Adrenal gland (tissue), 5 donors: Measurements from ENCODE around the gene FADS2.

Experiments used
- POLR2A ChIP-seq, 2 donors: fragments of 450-650 bp; IDR thresholded peaks; one replicate each; pipeline ENCODE4 v1.6.1; 2017; ENCODE audit warnings: antibody characterized with exemption in 2 of 2, mild to moderate bottlenecking in 2 of 2, moderate library complexity in 1 of 2
- TF ChIP-seq, protein P1 (sequence below), 6 experiments: fragments of 450-650 bp in 4 of 6; fragments of 200-600 bp in 2 of 6; sonication (generic) in 1 of 6; IDR thresholded peaks; 1 replicate in 5 of 6; 2 replicates in 1 of 6; pipeline versions ENCODE4 v1.5.1 to v1.8.0; 2016 to 2021; ENCODE audit warnings: antibody characterized with exemption in 6 of 6, mild to moderate bottlenecking in 2 of 6, moderate library complexity in 1 of 6
- donor health status: DM: no; HTN: no; CAD: no.

DNA sequence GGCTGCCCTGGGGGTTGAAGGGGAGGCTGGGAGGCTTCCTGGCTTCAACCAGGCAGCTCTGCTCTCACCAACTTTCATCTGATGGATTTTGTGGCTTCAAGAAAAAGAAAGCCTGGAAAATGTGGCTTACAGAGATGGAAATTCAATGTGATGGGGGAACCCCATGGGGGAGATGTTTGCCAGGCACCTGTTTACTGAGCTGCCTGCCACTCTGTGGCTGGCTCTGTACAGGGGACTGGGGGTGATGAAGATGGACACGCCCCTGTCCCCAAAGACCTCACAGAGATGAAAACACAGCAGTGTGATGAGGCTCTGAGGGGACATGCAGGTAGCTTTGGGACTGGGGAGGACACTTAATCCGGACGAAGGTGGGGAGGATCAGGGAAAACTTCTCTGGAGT is 45.8 kb upstream of the FADS2 start:
- TF ChIP-seq, protein P1, sequence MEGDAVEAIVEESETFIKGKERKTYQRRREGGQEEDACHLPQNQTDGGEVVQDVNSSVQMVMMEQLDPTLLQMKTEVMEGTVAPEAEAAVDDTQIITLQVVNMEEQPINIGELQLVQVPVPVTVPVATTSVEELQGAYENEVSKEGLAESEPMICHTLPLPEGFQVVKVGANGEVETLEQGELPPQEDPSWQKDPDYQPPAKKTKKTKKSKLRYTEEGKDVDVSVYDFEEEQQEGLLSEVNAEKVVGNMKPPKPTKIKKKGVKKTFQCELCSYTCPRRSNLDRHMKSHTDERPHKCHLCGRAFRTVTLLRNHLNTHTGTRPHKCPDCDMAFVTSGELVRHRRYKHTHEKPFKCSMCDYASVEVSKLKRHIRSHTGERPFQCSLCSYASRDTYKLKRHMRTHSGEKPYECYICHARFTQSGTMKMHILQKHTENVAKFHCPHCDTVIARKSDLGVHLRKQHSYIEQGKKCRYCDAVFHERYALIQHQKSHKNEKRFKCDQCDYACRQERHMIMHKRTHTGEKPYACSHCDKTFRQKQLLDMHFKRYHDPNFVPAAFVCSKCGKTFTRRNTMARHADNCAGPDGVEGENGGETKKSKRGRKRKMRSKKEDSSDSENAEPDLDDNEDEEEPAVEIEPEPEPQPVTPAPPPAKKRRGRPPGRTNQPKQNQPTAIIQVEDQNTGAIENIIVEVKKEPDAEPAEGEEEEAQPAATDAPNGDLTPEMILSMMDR (IDR thresholded peaks at IDR 0.05), result no peak
- no peak for TF ChIP-seq POLR2A (IDR thresholded peaks at IDR 0.05)
